ENCODE measurements around the gene SCLY. TPM values are rescaled to one million over a fixed set of nuclear protein-coding genes. Genes with fewer than 3 reads are reported as not detected.

Gene SCLY
- total and polyA plus RNA-seq, 12 donors = 8.3 to 14.5 (median 11.4) TPM

- intact Hi-C loops (cut with DNase I) = loop anchor here in 2 of 10 donors (10.0 kb wide), 2 partner anchors 186 to 214 kb away; partner anchors contain the start of gene RAMP1 (in 1 of the 2)
- no peak for ATAC-seq
Observed at GRCh38 chr2:238069021-238069709, 8.4 kb downstream of the SCLY start.

GRCh38 chr2:238069877-238070276 is 9.1 kb downstream of the SCLY start:
- peaks cover 0 to 13% (median 0%) of the 10 kb centered on the region in 11 donors for H3K9me3 ChIP-seq
- intact Hi-C loops (cut with DNase I) = loop anchor here in 2 of 10 donors (10.0 kb wide), 2 partner anchors 185 to 215 kb away; partner anchors contain the start of gene RAMP1 (in 1 of the 2)
- no peaks in the 10 kb centered on the region for H3K27me3 ChIP-seq
- ATAC-seq = no peak
- H3K4me3 ChIP-seq = no peak overlapping the region
- peaks cover 0 to 95% (median 29%) of the 10 kb centered on the region in 9 donors for H3K36me3 ChIP-seq
- no peak for DNase-seq
- 94 to 98% methylated on average over 9 of the region's 9 CpGs for WGBS, 2 donors
- no peak for TF ChIP-seq CTCF (IDR thresholded peaks at IDR 0.05)
- H3K4me1 ChIP-seq = peaks cover 0 to 3% (median 0%) of the 10 kb centered on the region in 9 donors
- H3K27ac ChIP-seq = no peak overlapping the region

More at GRCh38 chr2:238069021-238069709, 8.4 kb downstream of the SCLY start:
- no peaks in the 10 kb centered on the region for H3K27me3 ChIP-seq
- H3K4me1 ChIP-seq = peaks cover 0 to 3% (median 0%) of the 10 kb centered on the region in 9 donors
- no peak overlapping the region for H3K4me3 ChIP-seq
- no peak for DNase-seq
- peaks cover 0 to 13% (median 0%) of the 10 kb centered on the region in 11 donors for H3K9me3 ChIP-seq
- no peak for TF ChIP-seq CTCF (IDR thresholded peaks at IDR 0.05)
- no peak overlapping the region for H3K27ac ChIP-seq
- 96 to 97% methylated on average over 10 of the region's 10 CpGs for WGBS, 2 donors
- H3K36me3 ChIP-seq = peaks cover 0 to 95% (median 29%) of the 10 kb centered on the region in 9 donors

GRCh38 chr2:238075397-238075796 is 14.6 kb downstream of the SCLY start:
- no peak for DNase-seq
- H3K4me1 ChIP-seq = no peaks in the 10 kb centered on the region
- intact Hi-C loops (cut with DNase I) = no loop called here
- peaks cover 0 to 31% (median 0%) of the 10 kb centered on the region in 11 donors for H3K9me3 ChIP-seq
- ATAC-seq = no peak
- peaks cover 0 to 72% (median 12%) of the 10 kb centered on the region in 9 donors for H3K36me3 ChIP-seq
- no peak for TF ChIP-seq CTCF (IDR thresholded peaks at IDR 0.05)
- H3K4me3 ChIP-seq = no peak overlapping the region
- H3K27me3 ChIP-seq = no peaks in the 10 kb centered on the region
- no peak overlapping the region for H3K27ac ChIP-seq

- Histone ChIP-seq H3K4me3 (no peak overlapping the region), H3K4me1 (no peaks in the 10 kb centered on the region), H3K27me3 (no peaks in the 10 kb centered on the region), H3K36me3 (peaks cover 0 to 69% (median 10%) of the 10 kb centered on the region in 9 donors), H3K27ac (no peak overlapping the region), H3K9me3 (peaks cover 0 to 31% (median 0%) of the 10 kb centered on the region in 11 donors)
- 92 to 97% methylated on average over 1 of the region's 1 CpG for WGBS, 2 donors
- no peak for DNase-seq
- TF ChIP-seq CTCF (IDR thresholded peaks at IDR 0.05) = no peak
- no peak for ATAC-seq
- intact Hi-C loops (cut with DNase I) = no loop called here
Observed at GRCh38 chr2:238077292-238077691, 16.5 kb downstream of the SCLY start.

All from heart right ventricle (tissue), 16 donors.